ENCODE data around the gene DUSP9. TPM values are rescaled to one million over a fixed set of nuclear protein-coding genes. Genes with fewer than 3 reads are reported as not detected.

The DUSP9 gene
- not detected in 2 replicates for total RNA-seq

DNA sequence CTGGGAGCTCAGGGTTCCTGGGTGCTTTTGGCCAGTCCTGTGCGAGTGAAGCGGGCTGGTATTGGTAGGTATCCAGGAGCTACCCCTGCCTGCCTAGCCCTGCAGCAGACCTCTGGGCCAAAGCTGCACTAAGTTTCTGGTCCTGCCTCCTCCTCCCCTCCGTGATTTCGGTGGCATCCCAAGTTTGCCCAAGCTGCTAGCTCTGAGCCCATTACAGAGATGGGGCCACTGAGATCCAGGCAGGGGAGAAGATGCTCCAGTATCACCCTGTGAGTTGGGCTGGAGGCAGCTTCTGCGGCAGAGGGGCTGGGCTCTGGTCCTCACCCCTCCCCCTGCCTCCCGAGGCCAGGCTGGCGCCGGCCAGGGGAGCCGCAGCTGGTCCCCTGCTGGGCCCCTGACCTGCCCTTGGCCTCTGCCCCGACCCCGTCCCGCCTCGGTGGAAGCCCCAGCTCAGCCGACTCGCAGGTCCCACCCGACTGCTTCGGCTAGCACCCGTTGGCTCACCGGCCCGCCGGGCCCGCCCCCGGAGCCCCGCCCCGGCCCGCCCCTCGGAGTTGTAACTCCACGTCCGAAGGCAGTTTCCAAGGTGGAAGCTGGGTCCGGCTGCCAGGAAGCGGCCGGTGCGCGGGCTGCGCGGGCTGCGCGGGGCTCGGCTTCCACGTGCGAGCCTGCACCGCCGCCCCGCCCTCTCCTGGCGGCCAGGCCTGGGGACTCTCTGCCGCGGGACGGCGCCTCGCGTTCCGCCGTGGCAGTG lies at the start of gene DUSP9:
TSS of gene DUSP9 (plus strand) at position 584 of the 754 bp plus-strand sequence. CDS start 751 bp downstream, outside the sequence.

DNA sequence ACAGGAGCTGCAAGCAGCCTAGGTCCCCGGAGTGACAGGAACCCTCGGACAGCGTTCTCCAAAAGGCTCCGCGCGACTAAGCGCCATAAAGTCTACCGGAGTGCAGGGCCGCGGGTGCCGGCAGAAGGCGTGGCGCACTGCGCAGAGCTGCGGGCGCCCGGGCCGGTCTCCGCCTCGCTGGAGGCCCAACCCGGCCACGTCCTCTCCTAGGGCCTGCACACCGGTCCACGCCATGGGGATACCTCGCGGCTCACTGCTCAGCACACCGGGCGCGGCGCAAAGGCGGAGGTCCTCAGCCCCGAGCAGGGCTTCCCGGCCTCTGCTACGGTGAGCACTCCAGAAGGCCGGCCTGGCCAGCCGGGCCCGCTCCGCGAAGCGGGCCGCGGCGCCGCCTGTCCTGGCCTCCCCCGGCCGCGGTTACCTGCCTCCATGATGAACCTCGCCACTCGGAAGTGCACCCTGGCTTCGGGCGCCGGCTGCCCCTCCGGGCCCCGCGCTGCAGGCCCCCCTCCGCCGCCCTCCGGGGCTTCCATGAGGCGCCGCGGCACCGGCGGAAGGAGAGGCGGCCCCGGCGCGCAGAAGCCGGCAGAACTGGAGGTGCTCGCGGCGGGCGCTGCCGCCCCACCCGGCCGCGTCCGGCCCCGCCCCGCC lies 48.3 kb upstream of the DUSP9 start, which contains the start of gene CCNQ:
TSS of gene CCNQ (minus strand) at position 599 of the 651 bp plus-strand sequence. CDS start at position 533, 66 bp downstream.

GRCh38 chrX:153673428-153674218 lies 26.6 kb downstream of the DUSP9 start, which contains the start of gene PNCK:
Gene PNCK (minus strand): TSS chrX:153673813. CDS start chrX:153673076, 737 bp downstream.

GRCh38 chrX:153687121-153688039 lies 40.4 kb downstream of the DUSP9 start, which contains the start of gene SLC6A8:
Gene SLC6A8 (plus strand): TSS chrX:153687926. CDS start chrX:153688575, 649 bp downstream.

Other genes with a start within 250 kb of the DUSP9 start
- gene PNMA6E, start 245.9 kb upstream of the DUSP9 start, total RNA-seq: not detected in 2 replicates
- gene ZFP92, start 235.7 kb upstream of the DUSP9 start, total RNA-seq: 0.23 and 0.33 TPM in 2 replicates
- 1.7 and 1.9 TPM in 2 replicates for gene TREX2, start 201.1 kb upstream of the DUSP9 start, total RNA-seq
- 13.8 and 25.0 TPM in 2 replicates for gene HAUS7, start 176.6 kb upstream of the DUSP9 start, total RNA-seq
- gene BGN, start 152.2 kb upstream of the DUSP9 start, total RNA-seq: 369 and 546 TPM in 2 replicates
- gene ATP2B3, start 129.6 kb upstream of the DUSP9 start, total RNA-seq: 0.07 and 0.20 TPM in 2 replicates
- 14.3 and 25.2 TPM in 2 replicates for gene CCNQ, start 48.1 kb upstream of the DUSP9 start, total RNA-seq
- 0.72 and 3.1 TPM in 2 replicates for gene PNCK, start 26.6 kb downstream of the DUSP9 start, total RNA-seq
- gene SLC6A8, start 40.7 kb downstream of the DUSP9 start, total RNA-seq: 31.0 and 56.2 TPM in 2 replicates
- 168 and 187 TPM in 2 replicates for gene BCAP31, start 77.2 kb downstream of the DUSP9 start, total RNA-seq
- 19.7 and 28.3 TPM in 2 replicates for gene ABCD1, start 77.7 kb downstream of the DUSP9 start, total RNA-seq
- 15.2 and 19.4 TPM in 2 replicates for gene PLXNB3, start 117.0 kb downstream of the DUSP9 start, total RNA-seq
- gene SRPK3, start 133.8 kb downstream of the DUSP9 start, total RNA-seq: 0.91 and 3.6 TPM in 2 replicates
- 51.0 and 63.9 TPM in 2 replicates for gene IDH3G, start 147.2 kb downstream of the DUSP9 start, total RNA-seq
- 103 and 105 TPM in 2 replicates for gene SSR4, start 147.5 kb downstream of the DUSP9 start, total RNA-seq
- gene PDZD4, start 183.3 kb downstream of the DUSP9 start, total RNA-seq: 0.07 and 0.33 TPM in 2 replicates
- 4.6 and 6.7 TPM in 2 replicates for gene L1CAM, start 239.0 kb downstream of the DUSP9 start, total RNA-seq

All from smooth muscle cell of the pulmonary artery (primary cell).